MM.1S (cell line): ENCODE results near the gene PKMYT1.

Experiments used
- DNase-seq: peaks from one replicate; pipeline ENCODE4 v3.0.0-alpha.2; 2015
- H2AFZ ChIP-seq: fragments of 300-600 bp; sonication (generic); 2 replicates; pipeline ENCODE4 v1.6.0; 2016; ENCODE audit warnings: antibody characterized with exemption, low read length
- H3F3A ChIP-seq: fragments of 300-600 bp; sonication (generic); 2 replicates; pipeline ENCODE4 v1.6.1; 2016; ENCODE audit warnings: mild to moderate bottlenecking, antibody characterized with exemption, low read length, moderate library complexity, mixed read lengths; ENCODE audit not compliant: insufficient read depth
- H3K27ac ChIP-seq: fragments of 300-600 bp; sonication (generic); 2 replicates; pipeline ENCODE4 v1.5.1; 2016; ENCODE audit warnings: mild to moderate bottlenecking, low read length
- H3K27me3 ChIP-seq: fragments of 300-600 bp; sonication (generic); replicated peaks from 2 replicates; pipeline ENCODE4 v1.6.0; 2016; ENCODE audit warnings: low read length; ENCODE audit not compliant: insufficient read depth
- H3K36me3 ChIP-seq: fragments of 300-600 bp; sonication (generic); replicated peaks from 2 replicates; pipeline ENCODE4 v1.6.1; 2016; ENCODE audit warnings: mild to moderate bottlenecking, low read length, mixed read lengths; ENCODE audit not compliant: insufficient read depth
- H3K4me1 ChIP-seq: fragments of 300-600 bp; sonication (generic); 2 replicates; pipeline ENCODE4 v1.6.1; 2016; ENCODE audit warnings: low read length, mixed read lengths
- H3K4me2 ChIP-seq: fragments of 300-600 bp; sonication (generic); 2 replicates; pipeline ENCODE4 v1.6.0; 2016; ENCODE audit warnings: low read depth, low read length
- H3K4me3 ChIP-seq: fragments of 300-600 bp; sonication (generic); 2 replicates; pipeline ENCODE4 v1.5.1; 2016; ENCODE audit warnings: low read length, mixed read lengths
- H3K79me2 ChIP-seq: fragments of 300-600 bp; sonication (generic); 2 replicates; pipeline ENCODE4 v1.6.1; 2016; ENCODE audit warnings: mixed run types, low read length, mixed read lengths
- H3K9ac ChIP-seq: fragments of 300-600 bp; sonication (generic); 2 replicates; pipeline ENCODE4 v1.6.1; 2016; ENCODE audit warnings: low read length, mixed read lengths
- H3K9me2 ChIP-seq: fragments of 300-600 bp; sonication (generic); replicated peaks from 2 replicates; pipeline ENCODE4 v1.6.1; 2016; ENCODE audit warnings: mild to moderate bottlenecking, low read length, mixed read lengths; ENCODE audit not compliant: insufficient read depth
- H3K9me3 ChIP-seq: fragments of 300-600 bp; sonication (generic); replicated peaks from 2 replicates; pipeline ENCODE4 v1.6.1; 2016; ENCODE audit warnings: mild to moderate bottlenecking, low read length, mixed read lengths; ENCODE audit not compliant: insufficient read depth
- H4K20me1 ChIP-seq: fragments of 300-600 bp; sonication (generic); 2 replicates; pipeline ENCODE4 v1.6.1; 2016; ENCODE audit warnings: mild to moderate bottlenecking, low read length, moderate library complexity, mixed read lengths; ENCODE audit not compliant: insufficient read depth
- EZH2 ChIP-seq: fragments of 300-600 bp; sonication (generic); optimal IDR thresholded peaks from 2 replicates; pipeline ENCODE3; 2017; ENCODE audit warnings: low read depth, mild to moderate bottlenecking, antibody characterized with exemption, low read length, mixed read lengths
- EZH2phosphoT487 ChIP-seq: fragments of 300-600 bp; sonication (generic); IDR thresholded peaks from 2 replicates; pipeline ENCODE4 v1.6.1; 2018; ENCODE audit warnings: antibody characterized with exemption, low read length
- TF ChIP-seq, protein P1 (sequence below): fragments of 300-600 bp; sonication (generic); IDR thresholded peaks from 2 replicates; pipeline ENCODE4 v1.5.1; 2016; ENCODE audit warnings: antibody characterized with exemption, low read length, mixed read lengths

PKMYT1 gene

GRCh38 chr16:2962334-2963073, 17.7 kb downstream of the PKMYT1 start:
- no peak overlapping the region for H3K4me2 ChIP-seq
- TF ChIP-seq, protein P1, sequence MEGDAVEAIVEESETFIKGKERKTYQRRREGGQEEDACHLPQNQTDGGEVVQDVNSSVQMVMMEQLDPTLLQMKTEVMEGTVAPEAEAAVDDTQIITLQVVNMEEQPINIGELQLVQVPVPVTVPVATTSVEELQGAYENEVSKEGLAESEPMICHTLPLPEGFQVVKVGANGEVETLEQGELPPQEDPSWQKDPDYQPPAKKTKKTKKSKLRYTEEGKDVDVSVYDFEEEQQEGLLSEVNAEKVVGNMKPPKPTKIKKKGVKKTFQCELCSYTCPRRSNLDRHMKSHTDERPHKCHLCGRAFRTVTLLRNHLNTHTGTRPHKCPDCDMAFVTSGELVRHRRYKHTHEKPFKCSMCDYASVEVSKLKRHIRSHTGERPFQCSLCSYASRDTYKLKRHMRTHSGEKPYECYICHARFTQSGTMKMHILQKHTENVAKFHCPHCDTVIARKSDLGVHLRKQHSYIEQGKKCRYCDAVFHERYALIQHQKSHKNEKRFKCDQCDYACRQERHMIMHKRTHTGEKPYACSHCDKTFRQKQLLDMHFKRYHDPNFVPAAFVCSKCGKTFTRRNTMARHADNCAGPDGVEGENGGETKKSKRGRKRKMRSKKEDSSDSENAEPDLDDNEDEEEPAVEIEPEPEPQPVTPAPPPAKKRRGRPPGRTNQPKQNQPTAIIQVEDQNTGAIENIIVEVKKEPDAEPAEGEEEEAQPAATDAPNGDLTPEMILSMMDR = no peak
- no peak for TF ChIP-seq EZH2phosphoT487
- no peak for TF ChIP-seq EZH2
- H3K36me3 ChIP-seq = no peaks in the 10 kb centered on the region
- no peak overlapping the region for H2AFZ ChIP-seq
- H3K4me1 ChIP-seq = peaks cover 12% of the 10 kb centered on the region
- no peak for DNase-seq
- H3K27me3 ChIP-seq = peaks cover 39% of the 10 kb centered on the region
- H3K27ac ChIP-seq = no peak overlapping the region
- peaks cover 6% of the 10 kb centered on the region; the same call in 1 of the 2 replicates for H3F3A ChIP-seq
- no peaks in the 10 kb centered on the region for H4K20me1 ChIP-seq
- no peak overlapping the region for H3K4me3 ChIP-seq
- no peak overlapping the region for H3K9ac ChIP-seq
- H3K79me2 ChIP-seq = no peaks in the 10 kb centered on the region
- H3K9me2 ChIP-seq = no peaks in the 10 kb centered on the region
- no peaks in the 10 kb centered on the region for H3K9me3 ChIP-seq

- H3F3A ChIP-seq = no peaks in the 10 kb centered on the region; the same call in 1 of the 2 replicates
- H3K36me3 ChIP-seq = no peaks in the 10 kb centered on the region
- H2AFZ ChIP-seq = no peak overlapping the region
- H3K27me3 ChIP-seq = peaks cover 39% of the 10 kb centered on the region
- no peak overlapping the region for H3K27ac ChIP-seq
- 0 out of 2 replicates have a peak, but pooled peaks cover 6% of the 10 kb centered on the region for H3K4me1 ChIP-seq
- H3K4me2 ChIP-seq = no peak overlapping the region
- H3K4me3 ChIP-seq = no peak overlapping the region
- no peak for DNase-seq
- H3K79me2 ChIP-seq = no peaks in the 10 kb centered on the region
- no peaks in the 10 kb centered on the region for H3K9me3 ChIP-seq
- TF ChIP-seq, protein P1 = no peak
- no peak for TF ChIP-seq EZH2phosphoT487
- no peak for TF ChIP-seq EZH2
- no peak overlapping the region for H3K9ac ChIP-seq
- H4K20me1 ChIP-seq = no peaks in the 10 kb centered on the region
- H3K9me2 ChIP-seq = no peaks in the 10 kb centered on the region
These were observed 19.8 kb downstream of the PKMYT1 start for GRCh38 chr16:2960183-2961010.

GRCh38 chr16:2959206-2959605, 21.0 kb downstream of the PKMYT1 start:
- no peaks in the 10 kb centered on the region for H3K36me3 ChIP-seq
- no peaks in the 10 kb centered on the region for H3K79me2 ChIP-seq
- no peak overlapping the region for H3K9ac ChIP-seq
- no peak overlapping the region for H2AFZ ChIP-seq
- DNase-seq = no peak
- no peaks in the 10 kb centered on the region for H3K9me3 ChIP-seq
- TF ChIP-seq EZH2phosphoT487 (no peak), EZH2 (no peak)
- TF ChIP-seq, protein P1 = no peak
- peak overlapping the region; percentile 21; the same call in 1 of the 2 replicates for H3K4me2 ChIP-seq
- no peak overlapping the region for H3K4me3 ChIP-seq
- peaks cover 33% of the 10 kb centered on the region for H3K27me3 ChIP-seq
- H3K27ac ChIP-seq = no peak overlapping the region
- H3F3A ChIP-seq = no peaks in the 10 kb centered on the region; the same call in 1 of the 2 replicates
- no peaks in the 10 kb centered on the region for H3K9me2 ChIP-seq
- H4K20me1 ChIP-seq = no peaks in the 10 kb centered on the region
- peaks cover 12% of the 10 kb centered on the region for H3K4me1 ChIP-seq
